Measurements from ENCODE around the gene PIP5K1C.

PIP5K1C gene

GRCh38 chr19:3730457-3730958, 30.2 kb upstream of the PIP5K1C start:
- no peak for TF ChIP-seq ZNF274 (IDR thresholded peaks at IDR 0.05; ENCODE audit: low read depth, low read length)

GRCh38 chr19:3725640-3726310, 25.5 kb upstream of the PIP5K1C start:
- TF ChIP-seq ZNF274 (IDR thresholded peaks at IDR 0.05; ENCODE audit: low read depth, low read length) = no peak
- no peak overlapping the region for H3K4me3 ChIP-seq (ENCODE audit: low read length)

More at GRCh38 chr19:3730457-3730958, 30.2 kb upstream of the PIP5K1C start:
- no peak overlapping the region for H3K4me3 ChIP-seq (ENCODE audit: low read length)

DNA sequence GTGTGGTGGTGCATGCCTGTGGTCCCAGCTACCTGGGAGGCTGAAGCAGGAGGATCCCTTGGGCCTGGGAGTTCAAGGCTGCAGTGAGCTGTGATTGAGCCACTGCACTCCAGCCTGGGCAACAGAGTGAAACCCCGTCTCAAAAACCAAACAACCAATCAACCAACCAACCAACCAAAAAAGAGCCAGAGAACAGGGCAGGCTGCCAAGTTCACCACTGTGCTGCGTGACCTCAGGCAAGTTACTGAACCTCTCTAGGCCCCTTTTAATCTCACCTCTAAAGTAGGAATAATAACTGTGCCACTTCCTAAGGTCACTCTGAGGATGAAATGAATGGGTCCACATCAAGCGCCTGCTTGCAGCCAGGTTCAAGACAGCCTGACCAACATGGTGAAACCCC, 24.9 kb upstream of the PIP5K1C start:
- TF ChIP-seq ZNF274 (IDR thresholded peaks at IDR 0.05; ENCODE audit: low read depth, low read length) = no peak
- no peak overlapping the region for H3K4me3 ChIP-seq (ENCODE audit: low read length)

- TF ChIP-seq ZNF274 (IDR thresholded peaks at IDR 0.05; ENCODE audit: low read depth, low read length) = no peak
- no peak overlapping the region for H3K4me3 ChIP-seq (ENCODE audit: low read length)
Measured at GRCh38 chr19:3723883-3724282, 23.6 kb upstream of the PIP5K1C start.

GRCh38 chr19:3723110-3723488, 22.8 kb upstream of the PIP5K1C start:
- no peak overlapping the region for H3K4me3 ChIP-seq (ENCODE audit: low read length)
- no peak for TF ChIP-seq ZNF274 (IDR thresholded peaks at IDR 0.05; ENCODE audit: low read depth, low read length)

GRCh38 chr19:3722443-3723109, 22.3 kb upstream of the PIP5K1C start:
- no peak for TF ChIP-seq ZNF274 (IDR thresholded peaks at IDR 0.05; ENCODE audit: low read depth, low read length)
- H3K4me3 ChIP-seq (ENCODE audit: low read length) = no peak overlapping the region

DNA sequence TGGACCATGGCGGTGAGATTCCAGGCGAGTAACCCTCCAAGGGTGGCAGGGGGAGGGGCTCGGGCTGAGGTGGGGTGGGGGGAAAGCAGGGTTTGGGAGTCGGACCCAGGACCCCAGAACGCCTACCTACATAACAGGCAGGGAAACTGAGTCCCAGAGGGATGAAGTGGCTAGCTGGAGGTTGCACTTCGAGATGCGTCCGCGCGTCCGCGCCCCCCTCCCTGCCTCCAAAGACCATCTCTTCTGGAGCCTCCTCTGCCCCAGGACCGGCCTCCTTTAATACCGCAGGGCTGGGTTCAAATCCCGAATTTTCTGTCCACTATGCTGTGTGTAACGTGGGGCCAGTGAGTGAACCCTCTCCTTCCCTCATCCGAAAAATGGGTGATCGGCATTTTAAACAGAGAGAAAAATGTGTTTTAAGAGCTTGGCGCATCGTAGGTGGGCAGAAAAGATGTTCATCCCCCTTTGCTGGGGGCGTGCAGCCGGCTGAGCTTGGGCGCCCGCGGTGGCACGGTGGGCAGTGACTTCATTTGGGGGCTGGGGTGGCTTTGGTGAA, 21.7 kb upstream of the PIP5K1C start:
- TF ChIP-seq ZNF274 (IDR thresholded peaks at IDR 0.05; ENCODE audit: low read depth, low read length) = no peak
- no peak overlapping the region for H3K4me3 ChIP-seq (ENCODE audit: low read length)

DNA sequence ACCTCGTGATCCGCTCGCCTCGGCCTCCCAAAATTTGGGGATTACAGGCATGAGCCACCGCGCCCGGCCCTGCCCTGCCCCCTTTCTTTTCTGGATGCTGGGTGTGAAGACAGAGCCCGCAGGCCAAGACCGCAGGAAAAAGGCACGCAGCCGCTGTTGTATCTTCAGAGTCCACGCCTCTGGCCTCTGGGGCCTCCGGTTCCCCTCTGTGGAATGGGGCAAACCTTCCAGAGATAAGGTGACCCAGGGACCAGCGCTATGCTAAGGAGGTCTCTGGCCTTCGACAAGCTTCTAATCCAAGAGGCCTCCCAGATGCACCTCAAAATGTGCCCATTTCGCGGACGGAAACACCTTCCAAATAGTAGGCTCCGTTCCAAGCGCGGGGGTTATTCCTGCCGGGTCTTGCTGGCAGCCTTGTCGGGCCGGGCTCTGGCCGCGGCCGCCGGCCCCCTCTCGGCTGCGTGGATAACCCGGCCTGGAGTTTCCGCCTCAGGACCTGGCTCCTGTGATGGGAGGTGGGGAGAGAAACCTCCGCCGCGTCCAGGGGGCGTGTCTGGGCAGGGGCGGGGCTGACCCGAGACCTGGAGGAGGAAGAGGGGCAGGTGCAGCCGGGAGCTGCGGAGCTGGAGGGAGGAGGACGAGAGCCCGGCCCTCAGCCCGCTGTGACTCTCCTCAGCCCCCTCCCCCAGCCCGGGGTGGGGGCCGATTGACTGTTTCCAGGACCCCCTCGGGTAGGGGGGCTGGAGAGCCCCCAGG, 21.0 kb upstream of the PIP5K1C start:
- H3K4me3 ChIP-seq (ENCODE audit: low read length) = no peak overlapping the region
- no peak for TF ChIP-seq ZNF274 (IDR thresholded peaks at IDR 0.05; ENCODE audit: low read depth, low read length)

DNA sequence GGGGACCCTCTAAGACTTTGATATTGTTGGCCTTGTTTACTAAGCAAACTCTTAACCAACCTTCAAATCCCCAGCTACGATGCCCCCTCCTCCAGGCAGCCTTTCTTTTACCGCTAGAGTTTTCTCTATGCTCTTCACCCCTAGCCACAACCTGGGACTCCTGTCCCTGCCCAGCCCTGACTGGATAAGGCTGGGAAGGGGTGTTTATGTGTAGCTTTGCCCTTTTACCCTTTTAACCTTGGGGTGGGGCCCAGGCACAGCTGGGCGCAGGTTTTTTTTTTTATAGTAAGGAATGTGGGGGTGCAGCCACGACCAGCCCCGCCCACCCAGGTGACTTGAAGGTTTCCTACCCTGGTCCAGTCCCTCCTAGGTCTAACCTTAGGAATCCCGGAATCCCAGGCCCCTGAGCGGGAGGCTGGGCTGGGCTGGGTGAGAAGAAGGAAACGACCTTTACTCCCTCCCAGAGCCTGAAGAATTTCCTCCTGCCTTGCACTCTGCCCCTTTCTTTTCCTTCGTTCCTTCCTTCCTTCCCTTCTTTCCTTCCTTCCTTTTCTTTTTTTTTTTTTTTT, 20.2 kb upstream of the PIP5K1C start:
- H3K4me3 ChIP-seq (ENCODE audit: low read length) = no peak overlapping the region
- TF ChIP-seq ZNF274 (IDR thresholded peaks at IDR 0.05; ENCODE audit: low read depth, low read length) = no peak

DNA sequence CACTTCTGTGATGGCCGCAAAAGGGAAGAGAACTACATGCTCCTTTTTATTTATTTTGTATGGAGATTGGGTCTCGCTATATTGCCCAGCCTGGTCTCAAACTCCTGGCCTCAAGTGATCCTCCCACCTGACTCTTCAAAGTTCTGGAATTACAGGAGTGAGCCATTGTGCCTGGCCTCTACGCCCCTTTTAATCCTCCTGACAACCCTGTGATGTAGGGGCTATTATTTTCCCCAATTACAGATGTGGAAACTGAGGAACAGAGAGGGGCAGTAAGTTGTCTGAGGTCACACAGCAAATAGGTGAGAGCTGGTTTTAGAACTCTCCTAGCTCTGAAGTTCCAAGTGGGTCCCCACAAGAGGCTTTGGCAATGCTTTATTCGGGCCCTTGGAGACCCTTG, 19.6 kb upstream of the PIP5K1C start:
- no peak for TF ChIP-seq ZNF274 (IDR thresholded peaks at IDR 0.05; ENCODE audit: low read depth, low read length)
- no peak overlapping the region for H3K4me3 ChIP-seq (ENCODE audit: low read length)

DNA sequence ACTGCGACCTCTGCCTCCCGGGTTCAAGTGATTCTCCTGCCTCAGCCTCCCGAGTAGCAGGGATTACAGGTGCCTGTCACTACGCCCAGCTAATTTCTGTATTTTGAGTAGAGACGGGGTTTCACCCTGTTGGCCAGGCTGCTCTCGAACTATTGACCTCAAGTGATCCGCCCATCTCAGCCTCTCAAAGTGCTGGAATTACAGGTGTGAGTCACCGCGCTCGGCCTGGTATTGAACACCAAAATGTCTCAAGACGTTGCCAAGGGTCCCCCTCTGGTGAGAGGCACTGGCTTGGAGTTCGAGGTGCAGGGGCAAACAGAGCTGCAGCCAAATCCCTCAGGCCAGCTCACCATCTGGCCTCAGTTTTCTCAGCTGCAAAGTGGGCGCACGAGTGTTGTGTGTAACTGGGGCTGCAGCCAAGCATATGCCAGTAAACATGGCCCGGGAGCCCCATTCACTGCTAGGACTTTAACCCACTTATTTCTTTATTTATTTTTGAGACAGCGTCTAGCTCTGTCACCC, 15.9 kb upstream of the PIP5K1C start:
- no peak for TF ChIP-seq ZNF274 (IDR thresholded peaks at IDR 0.05; ENCODE audit: low read depth, low read length)
- H3K4me3 ChIP-seq (ENCODE audit: low read length) = no peak overlapping the region

DNA sequence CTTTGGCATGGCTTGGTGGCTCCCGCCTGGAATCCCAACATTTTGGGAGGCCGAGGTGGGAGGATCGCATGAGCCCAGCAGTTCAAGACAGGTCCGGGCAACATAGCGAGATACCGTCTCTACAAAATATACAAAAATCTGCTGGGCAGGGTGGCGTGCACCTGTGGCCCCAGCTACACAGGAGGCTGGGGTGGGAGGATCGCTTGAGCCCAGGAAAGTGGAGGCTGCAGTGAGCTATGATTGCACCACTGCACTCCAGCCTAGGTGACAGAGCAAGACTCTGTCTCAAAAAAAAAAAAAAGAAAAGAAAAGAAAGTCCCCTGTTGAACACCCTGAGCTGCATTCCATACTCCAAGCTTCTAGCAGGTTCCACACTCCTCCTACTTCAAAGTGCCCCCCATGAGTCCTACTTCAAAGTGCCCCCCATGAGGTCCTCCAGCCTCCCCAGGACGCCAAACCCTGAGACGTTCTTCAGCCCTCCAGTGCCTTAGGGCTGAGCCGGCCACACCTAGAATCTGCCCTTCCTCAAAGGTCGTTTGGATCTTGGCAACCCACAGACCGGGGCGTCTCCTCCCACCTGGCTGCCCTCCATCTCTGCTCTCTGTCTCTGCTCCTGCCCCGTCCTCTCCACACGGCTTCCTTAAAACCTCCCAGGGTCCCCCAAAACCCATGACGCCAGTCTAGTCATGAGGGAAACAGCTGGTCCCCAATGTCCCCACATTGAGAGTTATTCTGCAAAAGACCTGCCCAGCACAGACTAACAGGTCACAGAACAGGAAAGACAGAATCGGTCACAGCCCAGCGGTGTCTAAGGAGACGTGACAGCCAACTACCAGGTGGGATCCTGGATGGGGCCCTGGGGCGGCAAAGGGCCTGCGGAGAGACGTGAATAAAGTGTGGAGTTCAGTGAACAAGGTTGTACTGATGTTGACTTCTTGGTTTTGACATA, 12.7 kb upstream of the PIP5K1C start:
- H3K4me3 ChIP-seq (ENCODE audit: low read length) = no peak overlapping the region
- TF ChIP-seq ZNF274 (IDR thresholded peaks at IDR 0.05; ENCODE audit: low read depth, low read length) = no peak

DNA sequence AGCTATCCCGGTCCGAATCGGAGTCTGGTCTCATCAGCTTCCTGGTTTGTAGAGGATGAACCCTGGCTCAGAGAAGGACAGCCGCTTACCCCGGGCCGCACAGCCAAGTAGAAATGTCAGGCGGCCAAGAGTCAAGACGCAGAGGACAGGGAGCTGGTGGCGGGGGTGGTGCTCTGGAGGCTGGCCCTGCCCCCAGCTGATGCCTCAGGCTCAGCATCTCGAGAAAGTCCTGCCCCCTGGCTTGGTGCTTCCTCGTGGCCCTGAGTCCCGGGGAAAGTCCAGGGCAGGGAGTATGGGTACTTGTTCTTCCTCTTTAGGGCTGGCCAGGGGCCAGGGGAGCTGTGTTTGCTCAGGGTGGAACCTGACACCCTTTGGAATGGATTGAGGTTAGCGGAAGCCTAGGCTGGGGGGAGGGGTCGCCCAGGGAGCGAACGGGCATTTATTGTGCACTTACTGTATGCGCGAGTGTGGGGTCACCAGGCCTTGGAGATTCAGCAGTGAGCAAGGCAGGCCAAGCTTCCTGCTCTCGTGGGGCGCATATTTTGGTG, 10.1 kb upstream of the PIP5K1C start:
- H3K4me3 ChIP-seq (ENCODE audit: low read length) = no peak overlapping the region
- no peak for TF ChIP-seq ZNF274 (IDR thresholded peaks at IDR 0.05; ENCODE audit: low read depth, low read length)

Data from GM08714 (cell line).